Mesodermal cell (in vitro differentiated cells): Measurements from ENCODE around the gene ZNF212.

ENCODE experiments used
- H3K27ac ChIP-seq: 2 replicates; pipeline ENCODE4 v1.7.0; 2013; ENCODE audit warnings: mild to moderate bottlenecking, low read depth, low read length, moderate library complexity; ENCODE audit not compliant: severe bottlenecking
- H3K36me3 ChIP-seq: 2 replicates; pipeline ENCODE4 v1.7.1; 2013; ENCODE audit warnings: mild to moderate bottlenecking, low read length, moderate library complexity; ENCODE audit not compliant: control insufficient read depth, insufficient read depth
- H3K4me1 ChIP-seq: one replicate; pipeline ENCODE4 v1.7.1; 2013; ENCODE audit warnings: mild to moderate bottlenecking, low read length; ENCODE audit not compliant: insufficient read depth, control insufficient read depth, poor library complexity, severe bottlenecking
- H3K4me3 ChIP-seq: 2 replicates; pipeline ENCODE4 v1.7.0; 2013; ENCODE audit warnings: low read length, control low read depth, mild to moderate bottlenecking; ENCODE audit not compliant: insufficient read depth, poor library complexity, severe bottlenecking; ENCODE audit errors: extremely low read depth
- H3K9me3 ChIP-seq: 2 replicates; pipeline ENCODE4 v1.7.1; 2013; ENCODE audit warnings: mild to moderate bottlenecking, low read length, moderate library complexity; ENCODE audit not compliant: control insufficient read depth
- WGBS, 2 experiments: methylation state at CpG; one replicate each; pipeline ENCODE4 v1.1.5; 2013; ENCODE audit warnings: missing lambda C conversion rate in 2 of 2; ENCODE audit not compliant: insufficient coverage in 2 of 2; 5-methylcytosine and 5-hydroxymethylcytosine counted together

ZNF212 gene

GRCh38 chr7:149286811-149287400 is 47.5 kb downstream of the ZNF212 start:
- WGBS, 2 experiments, result 97 to 98% methylated on average over 5 to 6 of the region's 6 CpGs
- Histone ChIP-seq H3K9me3 (no peaks in the 10 kb centered on the region), H3K27ac (no peak overlapping the region), H3K4me3 (no peak overlapping the region), H3K4me1 (peaks cover 6% of the 10 kb centered on the region), H3K36me3 (peaks cover 12% of the 10 kb centered on the region)

GRCh38 chr7:149287622-149288021 is 48.2 kb downstream of the ZNF212 start:
- Histone ChIP-seq H3K27ac (no peak overlapping the region), H3K4me3 (no peak overlapping the region), H3K9me3 (no peaks in the 10 kb centered on the region), H3K4me1 (no peaks in the 10 kb centered on the region), H3K36me3 (peaks cover 5% of the 10 kb centered on the region)
- 92% methylated on average over 9 to 10 of the region's 10 CpGs for whole genome bisulfite sequencing, 2 experiments

- Histone ChIP-seq H3K9me3 (no peaks in the 10 kb centered on the region), H3K36me3 (no peaks in the 10 kb centered on the region), H3K27ac (no peak overlapping the region), H3K4me1 (no peaks in the 10 kb centered on the region), H3K4me3 (no peak overlapping the region)
- 91 to 92% methylated on average over 6 to 8 of the region's 8 CpGs for WGBS, 2 experiments
These were observed 49.8 kb downstream of the ZNF212 start for GRCh38 chr7:149289262-149289661.

- Histone ChIP-seq H3K4me3 (no peak overlapping the region), H3K27ac (no peak overlapping the region)
- 94 to 97% methylated on average over 4 of the region's 4 CpGs for WGBS, 2 experiments
These were observed 50.4 kb downstream of the ZNF212 start for GRCh38 chr7:149289856-149290255.

GRCh38 chr7:149291036-149291780 is 51.8 kb downstream of the ZNF212 start:
- Histone ChIP-seq H3K4me1 (no peaks in the 10 kb centered on the region), H3K9me3 (no peaks in the 10 kb centered on the region), H3K4me3 (no peak overlapping the region), H3K36me3 (no peaks in the 10 kb centered on the region), H3K27ac (no peak overlapping the region)
- WGBS, 2 experiments, result 85 to 90% methylated on average over 10 to 12 of the region's 13 CpGs

More at GRCh38 chr7:149289856-149290255, 50.4 kb downstream of the ZNF212 start:
- no peaks in the 10 kb centered on the region for H3K36me3 ChIP-seq
- no peaks in the 10 kb centered on the region for H3K4me1 ChIP-seq
- H3K9me3 ChIP-seq, result no peaks in the 10 kb centered on the region

DNA sequence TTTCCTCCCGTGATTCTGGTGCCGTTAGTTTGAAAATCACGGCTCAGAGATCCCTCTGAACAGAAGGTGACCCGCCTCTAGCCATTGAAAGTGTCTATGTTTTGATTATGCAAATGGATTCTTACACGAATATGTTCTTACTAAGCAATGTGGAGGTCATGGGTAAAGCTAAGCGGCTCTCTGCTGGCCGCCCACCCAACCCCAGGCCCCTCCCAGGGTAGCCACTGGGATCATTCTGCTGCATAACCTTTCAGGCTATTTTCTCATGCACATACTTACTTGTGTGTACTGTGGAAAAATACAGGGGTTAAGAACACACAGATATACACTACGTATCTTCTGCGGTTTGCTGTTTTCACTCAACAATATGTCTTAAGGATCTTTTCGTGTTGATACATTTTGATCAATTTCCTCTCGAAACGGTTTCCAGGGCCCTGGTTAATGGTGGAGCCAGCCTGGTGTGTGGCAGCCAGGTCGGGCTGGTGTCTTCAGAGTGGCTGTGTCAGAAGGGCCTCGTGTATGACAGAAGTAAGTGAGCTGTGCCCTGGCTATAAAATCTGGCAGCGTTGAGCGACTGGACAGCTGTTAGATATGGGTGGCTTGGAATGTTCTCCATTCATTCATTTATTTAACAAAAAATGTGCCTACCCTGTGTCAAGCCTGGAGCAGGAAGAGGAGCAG is 52.5 kb downstream of the ZNF212 start:
- no peak overlapping the region for H3K4me3 ChIP-seq
- H3K27ac ChIP-seq, result no peak overlapping the region
- H3K36me3 ChIP-seq, result no peaks in the 10 kb centered on the region
- H3K4me1 ChIP-seq, result no peaks in the 10 kb centered on the region
- 91% methylated on average over 13 of the region's 16 CpGs for WGBS, 2 experiments
- H3K9me3 ChIP-seq, result no peaks in the 10 kb centered on the region

- Histone ChIP-seq H3K27ac (no peak overlapping the region), H3K4me3 (no peak overlapping the region), H3K9me3 (no peaks in the 10 kb centered on the region), H3K36me3 (no peaks in the 10 kb centered on the region), H3K4me1 (no peaks in the 10 kb centered on the region)
- 55 to 63% methylated on average over 3 to 5 of the region's 9 CpGs for WGBS, 2 experiments
These were observed 53.0 kb downstream of the ZNF212 start for GRCh38 chr7:149292462-149292823.

GRCh38 chr7:149293338-149293737 is 53.9 kb downstream of the ZNF212 start:
- no peaks in the 10 kb centered on the region for H3K9me3 ChIP-seq
- H3K27ac ChIP-seq, result no peak overlapping the region
- H3K36me3 ChIP-seq, result no peaks in the 10 kb centered on the region
- H3K4me3 ChIP-seq, result no peak overlapping the region
- 91 to 94% methylated on average over 6 to 8 of the region's 9 CpGs for WGBS, 2 experiments
- H3K4me1 ChIP-seq, result no peaks in the 10 kb centered on the region

DNA sequence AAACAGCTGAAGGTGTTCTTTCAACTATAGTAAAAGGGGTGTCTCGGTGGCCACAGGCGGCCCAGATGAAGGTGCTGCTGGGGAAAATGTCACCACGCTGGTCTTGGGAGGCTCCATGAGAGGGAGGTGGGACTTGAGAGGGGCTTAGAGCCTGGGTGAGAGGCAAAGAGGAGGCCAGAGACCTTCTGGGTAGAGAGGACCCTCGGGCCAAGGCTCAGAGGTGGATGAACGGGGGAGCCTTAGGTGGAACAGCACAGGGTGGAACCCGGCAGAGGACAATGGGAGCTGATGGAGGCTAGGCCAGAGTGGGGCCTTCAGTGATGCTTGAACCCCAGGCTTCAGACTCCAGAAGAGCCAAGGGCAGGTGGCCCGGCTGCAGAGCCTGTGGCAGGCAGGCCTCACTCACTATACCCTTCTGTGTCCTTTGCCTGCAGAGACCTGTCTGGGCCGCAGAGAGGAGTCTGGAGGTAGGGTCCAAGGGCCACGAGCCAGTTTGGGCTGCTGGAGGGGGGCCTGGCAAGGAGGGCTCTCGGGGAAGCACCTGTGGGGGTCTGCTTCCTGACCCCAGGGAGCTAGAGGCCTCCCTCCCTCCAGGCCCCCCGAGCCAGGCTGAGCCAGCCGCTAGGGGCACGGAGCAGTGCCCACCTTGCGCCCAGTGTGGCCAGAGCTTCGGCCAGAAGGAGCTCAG is 54.6 kb downstream of the ZNF212 start:
- Histone ChIP-seq H3K9me3 (no peaks in the 10 kb centered on the region), H3K36me3 (no peaks in the 10 kb centered on the region), H3K27ac (no peak overlapping the region), H3K4me1 (no peaks in the 10 kb centered on the region), H3K4me3 (no peak overlapping the region)
- 97 to 98% methylated on average over 11 to 12 of the region's 15 CpGs for WGBS, 2 experiments

- Histone ChIP-seq H3K4me1 (no peaks in the 10 kb centered on the region), H3K4me3 (no peak overlapping the region), H3K27ac (no peak overlapping the region), H3K36me3 (no peaks in the 10 kb centered on the region), H3K9me3 (no peaks in the 10 kb centered on the region)
- 96% methylated on average over 48 to 54 of the region's 55 CpGs for WGBS, 2 experiments
These were observed 55.4 kb downstream of the ZNF212 start for GRCh38 chr7:149294634-149295480.
